Bronchial epithelial cell (primary cell): ENCODE measurements around the gene CKAP5. TPM values are rescaled to one million over a fixed set of nuclear protein-coding genes. Genes with fewer than 3 reads are reported as not detected.

Experiments used
- DNase-seq: peaks from one replicate; pipeline ENCODE4 v3.0.0-alpha.2; 2010; ENCODE audit warnings: low read depth
- FAIRE-seq: peaks from 2 replicates; lab custom pipeline; 2011; peaks lifted over from hg19 to GRCh38; lab: Jason Lieb, UNC
- H3K27me3 ChIP-seq: 2 replicates; pipeline ENCODE4 v1.5.1; 2011; ENCODE audit warnings: low read length; ENCODE audit not compliant: control insufficient read depth, insufficient read depth
- H3K36me3 ChIP-seq: 2 replicates; pipeline ENCODE4 v1.5.1; 2011; ENCODE audit warnings: low read length; ENCODE audit not compliant: control insufficient read depth, insufficient read depth
- H3K4me3 ChIP-seq: 2 replicates; pipeline ENCODE4 v1.5.1; 2011; ENCODE audit warnings: mild to moderate bottlenecking, low read depth, low read length, control low read depth
- total RNA-seq: library from RNA; depleted of rRNA; stranded (reverse); fragments of >200 nt; gene quantifications from 2 replicates; pipeline ENCODE4 v1.2.1, GENCODE V29; 2014
- TF ChIP-seq, protein P1 (sequence below): IDR thresholded peaks from 2 replicates; pipeline ENCODE4 v1.5.1; 2011; ENCODE audit warnings: mild to moderate bottlenecking, moderate library complexity, low read length, control low read depth, inconsistent platforms; ENCODE audit not compliant: insufficient read depth, severe bottlenecking

The CKAP5 gene
- total RNA-seq, 1 donor from 2014 or later, result 41.6 TPM

DNA sequence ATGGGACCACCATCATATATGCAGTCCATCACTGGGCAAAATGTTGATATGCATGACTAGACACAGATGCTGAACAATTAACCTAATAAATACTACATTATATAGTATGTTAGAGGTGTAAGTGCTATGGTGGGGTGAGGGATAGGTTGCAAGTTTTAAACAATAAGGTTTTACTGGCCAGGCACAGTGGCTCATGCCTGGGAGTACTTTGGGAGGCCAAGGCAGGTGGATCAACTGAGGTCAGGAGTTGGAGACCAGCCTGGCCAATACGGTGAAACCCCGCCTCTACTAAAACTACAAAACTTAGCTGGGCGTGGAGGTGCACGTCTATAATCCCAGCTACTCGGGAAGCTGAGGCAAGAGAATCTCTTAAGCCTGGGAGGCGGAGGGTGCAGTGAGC lies 98.9 kb downstream of the CKAP5 start:
- TF ChIP-seq, protein P1, sequence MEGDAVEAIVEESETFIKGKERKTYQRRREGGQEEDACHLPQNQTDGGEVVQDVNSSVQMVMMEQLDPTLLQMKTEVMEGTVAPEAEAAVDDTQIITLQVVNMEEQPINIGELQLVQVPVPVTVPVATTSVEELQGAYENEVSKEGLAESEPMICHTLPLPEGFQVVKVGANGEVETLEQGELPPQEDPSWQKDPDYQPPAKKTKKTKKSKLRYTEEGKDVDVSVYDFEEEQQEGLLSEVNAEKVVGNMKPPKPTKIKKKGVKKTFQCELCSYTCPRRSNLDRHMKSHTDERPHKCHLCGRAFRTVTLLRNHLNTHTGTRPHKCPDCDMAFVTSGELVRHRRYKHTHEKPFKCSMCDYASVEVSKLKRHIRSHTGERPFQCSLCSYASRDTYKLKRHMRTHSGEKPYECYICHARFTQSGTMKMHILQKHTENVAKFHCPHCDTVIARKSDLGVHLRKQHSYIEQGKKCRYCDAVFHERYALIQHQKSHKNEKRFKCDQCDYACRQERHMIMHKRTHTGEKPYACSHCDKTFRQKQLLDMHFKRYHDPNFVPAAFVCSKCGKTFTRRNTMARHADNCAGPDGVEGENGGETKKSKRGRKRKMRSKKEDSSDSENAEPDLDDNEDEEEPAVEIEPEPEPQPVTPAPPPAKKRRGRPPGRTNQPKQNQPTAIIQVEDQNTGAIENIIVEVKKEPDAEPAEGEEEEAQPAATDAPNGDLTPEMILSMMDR, result no peak
- DNase-seq (no peak), FAIRE-seq (no peak)
- no peaks in the 10 kb centered on the region for H3K27me3 ChIP-seq
- H3K36me3 ChIP-seq, result peaks cover 19% of the 10 kb centered on the region
- H3K4me3 ChIP-seq, result no peak overlapping the region

DNA sequence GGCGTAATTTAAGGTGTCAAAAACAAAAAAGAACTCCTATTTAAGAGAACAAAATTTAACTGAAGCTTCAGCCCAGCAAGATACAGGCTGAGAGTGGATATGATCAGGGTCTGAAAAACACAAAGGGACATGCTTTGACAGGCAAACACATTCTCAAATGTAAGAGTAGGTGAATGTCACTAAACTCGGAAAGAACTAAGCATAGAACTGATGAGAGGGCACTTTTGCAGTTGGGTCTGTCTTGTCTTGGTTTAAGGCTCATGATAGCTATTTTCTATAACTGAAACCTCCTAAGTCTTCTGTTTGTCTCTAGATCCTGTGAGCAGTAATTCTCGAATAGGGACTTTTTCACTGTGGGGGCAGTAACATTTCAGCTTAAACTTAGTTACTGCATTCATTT lies 100.1 kb downstream of the CKAP5 start:
- FAIRE-seq, result no peak
- Histone ChIP-seq H3K27me3 (no peaks in the 10 kb centered on the region), H3K36me3 (peaks cover 16% of the 10 kb centered on the region), H3K4me3 (no peak overlapping the region)
- DNase-seq, result no peak
- TF ChIP-seq, protein P1, result no peak

DNA sequence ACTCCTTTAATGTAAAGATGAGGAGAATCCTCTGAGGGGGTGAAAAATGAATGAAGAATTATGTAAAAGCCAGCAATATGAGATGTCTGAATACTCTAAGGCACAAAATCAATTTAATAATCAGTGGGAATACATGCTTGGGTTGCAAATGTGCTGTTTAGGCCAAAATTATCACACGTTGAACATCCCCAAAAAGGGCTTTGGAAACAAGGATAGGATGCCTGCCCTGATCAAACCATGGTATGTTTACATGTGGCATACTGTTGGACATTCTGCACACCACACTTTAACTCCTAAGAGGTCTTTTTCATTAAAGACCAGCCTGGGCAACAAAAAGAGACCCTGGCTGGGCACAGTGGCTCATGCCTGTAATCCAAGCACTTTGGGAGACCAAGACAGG lies 100.8 kb downstream of the CKAP5 start:
- no peaks in the 10 kb centered on the region for H3K27me3 ChIP-seq
- TF ChIP-seq, protein P1, result no peak
- FAIRE-seq (no peak), DNase-seq (no peak)
- H3K4me3 ChIP-seq, result no peak overlapping the region
- peaks cover 13% of the 10 kb centered on the region for H3K36me3 ChIP-seq

DNA sequence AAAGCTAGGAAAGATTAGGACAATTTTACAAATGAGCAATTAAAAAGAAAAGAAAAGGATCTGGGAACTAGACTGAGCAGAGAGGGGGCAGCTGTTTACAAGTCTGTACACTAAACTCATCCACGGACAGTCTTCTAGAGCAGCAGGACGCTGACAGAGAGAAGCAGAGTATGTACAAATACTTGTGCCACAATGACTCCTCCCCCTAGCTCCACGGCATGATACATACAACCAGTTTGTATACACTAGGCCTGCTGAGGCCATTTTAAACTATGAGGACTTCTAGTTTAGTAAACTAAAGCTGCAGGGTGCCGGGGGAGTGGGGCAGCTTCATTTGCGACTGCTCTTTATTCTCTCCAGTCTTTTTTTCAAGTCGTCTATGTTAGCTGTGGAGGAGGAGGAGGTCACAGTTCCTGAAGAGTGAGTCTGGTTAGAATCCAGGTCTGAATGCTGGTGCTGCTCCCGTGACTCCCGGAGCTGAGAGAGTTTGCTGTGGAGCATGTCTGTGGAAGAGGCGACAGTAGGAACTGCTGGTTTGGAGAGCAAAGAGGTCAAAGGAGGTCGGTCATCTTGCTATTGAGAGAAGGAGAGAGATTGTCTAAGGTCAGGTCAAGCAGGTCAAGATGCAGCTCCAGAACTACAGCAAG lies 102.3 kb downstream of the CKAP5 start:
- Histone ChIP-seq H3K4me3 (no peak overlapping the region), H3K27me3 (no peaks in the 10 kb centered on the region), H3K36me3 (peaks cover 10% of the 10 kb centered on the region)
- TF ChIP-seq, protein P1, result no peak
- FAIRE-seq (no peak), DNase-seq (no peak)

DNA sequence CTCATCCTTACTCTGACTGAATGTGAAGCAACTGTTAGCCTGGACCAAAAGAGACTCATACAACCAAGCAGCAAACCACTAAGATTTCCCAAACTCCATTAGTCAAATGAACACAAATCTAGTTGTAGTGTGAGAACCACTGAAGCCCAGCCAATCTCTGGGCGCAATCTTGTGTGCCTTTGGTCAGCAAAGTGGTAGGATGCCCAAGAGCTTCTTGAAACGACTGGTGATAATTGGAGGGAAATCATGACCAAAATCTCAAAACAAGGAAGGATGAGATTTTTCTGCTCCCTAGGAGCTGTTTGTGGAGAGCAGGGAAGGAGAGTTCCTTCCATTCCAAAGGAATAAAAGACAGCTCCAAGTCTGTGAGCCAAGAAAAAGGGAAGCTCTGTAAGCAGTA lies 103.0 kb downstream of the CKAP5 start:
- FAIRE-seq, result no peak
- no peak overlapping the region for H3K4me3 ChIP-seq
- peaks cover 8% of the 10 kb centered on the region for H3K36me3 ChIP-seq
- TF ChIP-seq, protein P1, result no peak
- no peak for DNase-seq
- no peaks in the 10 kb centered on the region for H3K27me3 ChIP-seq
